Measurements from ENCODE around the gene STYX. TPM values are rescaled to one million over a fixed set of nuclear protein-coding genes. Genes with fewer than 3 reads are reported as not detected.

The STYX gene
- total RNA-seq, 1 experiment from 2014 or later = 16.3 TPM

DNA sequence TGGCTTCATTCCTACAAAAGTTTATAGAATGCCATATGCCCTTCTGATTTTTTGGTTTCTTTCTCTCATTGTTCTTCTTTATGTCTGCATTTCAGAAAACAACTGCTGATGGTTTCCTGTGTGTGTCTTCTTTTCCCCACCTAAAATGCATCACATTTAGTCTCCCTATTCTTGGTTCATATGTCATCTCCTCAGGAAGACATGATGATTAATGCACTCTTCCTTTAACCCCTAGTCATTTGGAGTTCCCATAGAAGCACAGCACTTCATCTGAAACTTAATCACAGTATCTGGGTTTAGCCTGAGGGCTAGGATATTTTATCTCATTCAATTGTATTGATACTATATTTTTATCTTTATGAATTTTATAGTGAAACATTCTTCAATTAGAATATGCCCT, 39.9 kb downstream of the STYX start:
- H2AFZ ChIP-seq (ENCODE audit: low read depth, low read length, poor library complexity, severe bottlenecking) = no peak overlapping the region
- no peak overlapping the region for H3K27ac ChIP-seq (ENCODE audit: low read depth, low read length)
- no peak overlapping the region for H3K4me3 ChIP-seq (replicated peaks in 1 of 2; ENCODE audit: low read depth in 1 of 2, low read length in 2 of 2)
- H3K36me3 ChIP-seq (ENCODE audit: control insufficient read depth in 1 of 2, insufficient read depth in 2 of 2, low read length in 2 of 2) = peaks cover 7 to 11% of the 10 kb centered on the region in 2 experiments; a peak in 3 of 4 replicates
- no peak for ATAC-seq
- H3K4me1 ChIP-seq (ENCODE audit: control insufficient read depth in 1 of 2, insufficient read depth in 2 of 2, low read length in 2 of 2) = no peaks in the 10 kb centered on the region
- H3K9me3 ChIP-seq (ENCODE audit: control insufficient read depth in 1 of 2, insufficient read depth in 1 of 2, low read depth in 1 of 2, low read length in 2 of 2) = no peaks in the 10 kb centered on the region
- ChIA-PET CTCF (no interaction called here), RAD21 (ENCODE audit: low non-redundant PET in 1 of 2, low total read pairs in 2 of 2, uncharacterized antibody in 2 of 2, unreplicated experiment in 2 of 2) (no interaction called here), POLR2A (no interaction called here)
- H3K79me2 ChIP-seq (ENCODE audit: insufficient read depth, low read length) = no peaks in the 10 kb centered on the region
- no peak overlapping the region for H3K4me2 ChIP-seq (ENCODE audit: low read length)
- intact Hi-C loops (cut with micrococcal nuclease) = no loop called here
- H3K9me2 ChIP-seq (ENCODE audit: insufficient read depth) = no peaks in the 10 kb centered on the region
- H3K27me3 ChIP-seq (ENCODE audit: insufficient read depth, low read length) = no peaks in the 10 kb centered on the region
- H4K20me1 ChIP-seq (ENCODE audit: insufficient read depth) = 0 out of 2 replicates have a peak, but pooled peaks cover 2% of the 10 kb centered on the region
- no TSS peak for BruUV-seq (replicated peaks)
- TF ChIP-seq POLR2A (IDR thresholded peaks at IDR 0.05; ENCODE audit: borderline replicate concordance, extremely low read depth, insufficient read depth, insufficient read length) = no peak
- TF ChIP-seq, protein P1, sequence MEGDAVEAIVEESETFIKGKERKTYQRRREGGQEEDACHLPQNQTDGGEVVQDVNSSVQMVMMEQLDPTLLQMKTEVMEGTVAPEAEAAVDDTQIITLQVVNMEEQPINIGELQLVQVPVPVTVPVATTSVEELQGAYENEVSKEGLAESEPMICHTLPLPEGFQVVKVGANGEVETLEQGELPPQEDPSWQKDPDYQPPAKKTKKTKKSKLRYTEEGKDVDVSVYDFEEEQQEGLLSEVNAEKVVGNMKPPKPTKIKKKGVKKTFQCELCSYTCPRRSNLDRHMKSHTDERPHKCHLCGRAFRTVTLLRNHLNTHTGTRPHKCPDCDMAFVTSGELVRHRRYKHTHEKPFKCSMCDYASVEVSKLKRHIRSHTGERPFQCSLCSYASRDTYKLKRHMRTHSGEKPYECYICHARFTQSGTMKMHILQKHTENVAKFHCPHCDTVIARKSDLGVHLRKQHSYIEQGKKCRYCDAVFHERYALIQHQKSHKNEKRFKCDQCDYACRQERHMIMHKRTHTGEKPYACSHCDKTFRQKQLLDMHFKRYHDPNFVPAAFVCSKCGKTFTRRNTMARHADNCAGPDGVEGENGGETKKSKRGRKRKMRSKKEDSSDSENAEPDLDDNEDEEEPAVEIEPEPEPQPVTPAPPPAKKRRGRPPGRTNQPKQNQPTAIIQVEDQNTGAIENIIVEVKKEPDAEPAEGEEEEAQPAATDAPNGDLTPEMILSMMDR (IDR thresholded peaks at IDR 0.05 in 2 of 3, conservative IDR thresholded peaks at IDR 0.05 in 1 of 3; ENCODE audit: borderline replicate concordance in 1 of 3, insufficient read depth in 1 of 3, low read depth in 2 of 3, low read length in 2 of 3) = no peak
- TF ChIP-seq EZH2phosphoT487 (IDR thresholded peaks at IDR 0.05; ENCODE audit: borderline replicate concordance) = no peak
- no peak for TF ChIP-seq TCF7L2 (IDR thresholded peaks at IDR 0.05; ENCODE audit: borderline replicate concordance, extremely low read depth, insufficient read depth, insufficient read length)
- no peak for TF ChIP-seq ZNF274 (IDR thresholded peaks at IDR 0.05; ENCODE audit: low read depth, low read length)
- no peak for TF ChIP-seq JUND (IDR thresholded peaks at IDR 0.05)
- TF ChIP-seq, protein P2, sequence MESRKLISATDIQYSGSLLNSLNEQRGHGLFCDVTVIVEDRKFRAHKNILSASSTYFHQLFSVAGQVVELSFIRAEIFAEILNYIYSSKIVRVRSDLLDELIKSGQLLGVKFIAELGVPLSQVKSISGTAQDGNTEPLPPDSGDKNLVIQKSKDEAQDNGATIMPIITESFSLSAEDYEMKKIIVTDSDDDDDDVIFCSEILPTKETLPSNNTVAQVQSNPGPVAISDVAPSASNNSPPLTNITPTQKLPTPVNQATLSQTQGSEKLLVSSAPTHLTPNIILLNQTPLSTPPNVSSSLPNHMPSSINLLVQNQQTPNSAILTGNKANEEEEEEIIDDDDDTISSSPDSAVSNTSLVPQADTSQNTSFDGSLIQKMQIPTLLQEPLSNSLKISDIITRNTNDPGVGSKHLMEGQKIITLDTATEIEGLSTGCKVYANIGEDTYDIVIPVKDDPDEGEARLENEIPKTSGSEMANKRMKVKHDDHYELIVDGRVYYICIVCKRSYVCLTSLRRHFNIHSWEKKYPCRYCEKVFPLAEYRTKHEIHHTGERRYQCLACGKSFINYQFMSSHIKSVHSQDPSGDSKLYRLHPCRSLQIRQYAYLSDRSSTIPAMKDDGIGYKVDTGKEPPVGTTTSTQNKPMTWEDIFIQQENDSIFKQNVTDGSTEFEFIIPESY (IDR thresholded peaks at IDR 0.05; ENCODE audit: extremely low read depth, insufficient replicate concordance, low read length) = no peak
- no peak for TF ChIP-seq RAD21 (IDR thresholded peaks at IDR 0.05; ENCODE audit: low read depth)
- no peak for TF ChIP-seq ZFX (IDR thresholded peaks at IDR 0.05)
- TF ChIP-seq SIN3A (IDR thresholded peaks at IDR 0.05; ENCODE audit: low read depth) = no peak
- TF ChIP-seq CBX3 (IDR thresholded peaks at IDR 0.05; ENCODE audit: low read depth) = no peak
- TF ChIP-seq POLR2AphosphoS5 (IDR thresholded peaks at IDR 0.05; ENCODE audit: low read depth, low read length) = no peak
- TF ChIP-seq SP1 (IDR thresholded peaks at IDR 0.05; ENCODE audit: low read depth) = no peak
- TF ChIP-seq, protein P3, sequence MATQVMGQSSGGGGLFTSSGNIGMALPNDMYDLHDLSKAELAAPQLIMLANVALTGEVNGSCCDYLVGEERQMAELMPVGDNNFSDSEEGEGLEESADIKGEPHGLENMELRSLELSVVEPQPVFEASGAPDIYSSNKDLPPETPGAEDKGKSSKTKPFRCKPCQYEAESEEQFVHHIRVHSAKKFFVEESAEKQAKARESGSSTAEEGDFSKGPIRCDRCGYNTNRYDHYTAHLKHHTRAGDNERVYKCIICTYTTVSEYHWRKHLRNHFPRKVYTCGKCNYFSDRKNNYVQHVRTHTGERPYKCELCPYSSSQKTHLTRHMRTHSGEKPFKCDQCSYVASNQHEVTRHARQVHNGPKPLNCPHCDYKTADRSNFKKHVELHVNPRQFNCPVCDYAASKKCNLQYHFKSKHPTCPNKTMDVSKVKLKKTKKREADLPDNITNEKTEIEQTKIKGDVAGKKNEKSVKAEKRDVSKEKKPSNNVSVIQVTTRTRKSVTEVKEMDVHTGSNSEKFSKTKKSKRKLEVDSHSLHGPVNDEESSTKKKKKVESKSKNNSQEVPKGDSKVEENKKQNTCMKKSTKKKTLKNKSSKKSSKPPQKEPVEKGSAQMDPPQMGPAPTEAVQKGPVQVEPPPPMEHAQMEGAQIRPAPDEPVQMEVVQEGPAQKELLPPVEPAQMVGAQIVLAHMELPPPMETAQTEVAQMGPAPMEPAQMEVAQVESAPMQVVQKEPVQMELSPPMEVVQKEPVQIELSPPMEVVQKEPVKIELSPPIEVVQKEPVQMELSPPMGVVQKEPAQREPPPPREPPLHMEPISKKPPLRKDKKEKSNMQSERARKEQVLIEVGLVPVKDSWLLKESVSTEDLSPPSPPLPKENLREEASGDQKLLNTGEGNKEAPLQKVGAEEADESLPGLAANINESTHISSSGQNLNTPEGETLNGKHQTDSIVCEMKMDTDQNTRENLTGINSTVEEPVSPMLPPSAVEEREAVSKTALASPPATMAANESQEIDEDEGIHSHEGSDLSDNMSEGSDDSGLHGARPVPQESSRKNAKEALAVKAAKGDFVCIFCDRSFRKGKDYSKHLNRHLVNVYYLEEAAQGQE (IDR thresholded peaks at IDR 0.05; ENCODE audit: low read depth) = no peak
- no peak for TF ChIP-seq ELF1 (IDR thresholded peaks at IDR 0.05; ENCODE audit: borderline replicate concordance, low read depth)
- TF ChIP-seq EGR1 (IDR thresholded peaks at IDR 0.05; ENCODE audit: low read depth) = no peak
- TF ChIP-seq, protein P4, sequence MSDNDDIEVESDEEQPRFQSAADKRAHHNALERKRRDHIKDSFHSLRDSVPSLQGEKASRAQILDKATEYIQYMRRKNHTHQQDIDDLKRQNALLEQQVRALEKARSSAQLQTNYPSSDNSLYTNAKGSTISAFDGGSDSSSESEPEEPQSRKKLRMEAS (IDR thresholded peaks at IDR 0.05) = no peak
- no peak overlapping the region for H3K9ac ChIP-seq (ENCODE audit: low read length)
- no peak for DNase-seq (ENCODE audit: low read depth, low spot score)
